ENCODE data around the gene ARHGEF38.

- no peak for TF ChIP-seq REST (IDR thresholded peaks at IDR 0.05)
- TF ChIP-seq, protein P1, sequence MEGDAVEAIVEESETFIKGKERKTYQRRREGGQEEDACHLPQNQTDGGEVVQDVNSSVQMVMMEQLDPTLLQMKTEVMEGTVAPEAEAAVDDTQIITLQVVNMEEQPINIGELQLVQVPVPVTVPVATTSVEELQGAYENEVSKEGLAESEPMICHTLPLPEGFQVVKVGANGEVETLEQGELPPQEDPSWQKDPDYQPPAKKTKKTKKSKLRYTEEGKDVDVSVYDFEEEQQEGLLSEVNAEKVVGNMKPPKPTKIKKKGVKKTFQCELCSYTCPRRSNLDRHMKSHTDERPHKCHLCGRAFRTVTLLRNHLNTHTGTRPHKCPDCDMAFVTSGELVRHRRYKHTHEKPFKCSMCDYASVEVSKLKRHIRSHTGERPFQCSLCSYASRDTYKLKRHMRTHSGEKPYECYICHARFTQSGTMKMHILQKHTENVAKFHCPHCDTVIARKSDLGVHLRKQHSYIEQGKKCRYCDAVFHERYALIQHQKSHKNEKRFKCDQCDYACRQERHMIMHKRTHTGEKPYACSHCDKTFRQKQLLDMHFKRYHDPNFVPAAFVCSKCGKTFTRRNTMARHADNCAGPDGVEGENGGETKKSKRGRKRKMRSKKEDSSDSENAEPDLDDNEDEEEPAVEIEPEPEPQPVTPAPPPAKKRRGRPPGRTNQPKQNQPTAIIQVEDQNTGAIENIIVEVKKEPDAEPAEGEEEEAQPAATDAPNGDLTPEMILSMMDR (IDR thresholded peaks at IDR 0.05; ENCODE audit: low read depth, low read length, missing input control) = no peak
- no peak for TF ChIP-seq ATF3 (IDR thresholded peaks at IDR 0.05)
- TF ChIP-seq FOXA1 (IDR thresholded peaks at IDR 0.05) = no peak
- TF ChIP-seq YY1 (IDR thresholded peaks at IDR 0.05) = no peak
- no peak for TF ChIP-seq RAD21 (IDR thresholded peaks at IDR 0.05)
- TF ChIP-seq EGR1 (IDR thresholded peaks at IDR 0.05; ENCODE audit: low read depth in 2 of 2) = no peak
- TF ChIP-seq, protein P2, sequence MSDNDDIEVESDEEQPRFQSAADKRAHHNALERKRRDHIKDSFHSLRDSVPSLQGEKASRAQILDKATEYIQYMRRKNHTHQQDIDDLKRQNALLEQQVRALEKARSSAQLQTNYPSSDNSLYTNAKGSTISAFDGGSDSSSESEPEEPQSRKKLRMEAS (IDR thresholded peaks at IDR 0.05) = no peak
- TF ChIP-seq, protein P3, sequence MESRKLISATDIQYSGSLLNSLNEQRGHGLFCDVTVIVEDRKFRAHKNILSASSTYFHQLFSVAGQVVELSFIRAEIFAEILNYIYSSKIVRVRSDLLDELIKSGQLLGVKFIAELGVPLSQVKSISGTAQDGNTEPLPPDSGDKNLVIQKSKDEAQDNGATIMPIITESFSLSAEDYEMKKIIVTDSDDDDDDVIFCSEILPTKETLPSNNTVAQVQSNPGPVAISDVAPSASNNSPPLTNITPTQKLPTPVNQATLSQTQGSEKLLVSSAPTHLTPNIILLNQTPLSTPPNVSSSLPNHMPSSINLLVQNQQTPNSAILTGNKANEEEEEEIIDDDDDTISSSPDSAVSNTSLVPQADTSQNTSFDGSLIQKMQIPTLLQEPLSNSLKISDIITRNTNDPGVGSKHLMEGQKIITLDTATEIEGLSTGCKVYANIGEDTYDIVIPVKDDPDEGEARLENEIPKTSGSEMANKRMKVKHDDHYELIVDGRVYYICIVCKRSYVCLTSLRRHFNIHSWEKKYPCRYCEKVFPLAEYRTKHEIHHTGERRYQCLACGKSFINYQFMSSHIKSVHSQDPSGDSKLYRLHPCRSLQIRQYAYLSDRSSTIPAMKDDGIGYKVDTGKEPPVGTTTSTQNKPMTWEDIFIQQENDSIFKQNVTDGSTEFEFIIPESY (IDR thresholded peaks at IDR 0.05) = no peak
- TF ChIP-seq SP1 (IDR thresholded peaks at IDR 0.05) = no peak
- no peak for TF ChIP-seq GABPA (IDR thresholded peaks at IDR 0.05 in 1 of 2, conservative IDR thresholded peaks at IDR 0.05 in 1 of 2)
- TF ChIP-seq TAF1 (conservative IDR thresholded peaks at IDR 0.05) = no peak
- no peak for TF ChIP-seq HNF4A (conservative IDR thresholded peaks at IDR 0.05)
Observed at GRCh38 chr4:105659190-105659589, 106.8 kb downstream of the ARHGEF38 start.

Data from liver (tissue), 3 donors.